H1 (cell line): ENCODE results near the gene CAMTA2. TPM values are rescaled to one million over a fixed set of nuclear protein-coding genes. Genes with fewer than 3 reads are reported as not detected.

Source experiments
- CTBP2 ChIP-seq: IDR thresholded peaks from 2 replicates; pipeline ENCODE4 v1.7.0; 2011; ENCODE audit warnings: borderline replicate concordance, mild to moderate bottlenecking, moderate library complexity, mixed read lengths, low read length; ENCODE audit not compliant: insufficient read depth, insufficient read length
- CTCF ChIP-seq, 3 experiments: IDR thresholded peaks; 1 replicate in 2 of 3; 2 replicates in 1 of 3; pipeline versions ENCODE4 v1.5.1 to v1.6.1; 2011; ENCODE audit warnings: low read length in 3 of 3, mild to moderate bottlenecking in 3 of 3, inconsistent platforms in 2 of 3, low read depth in 1 of 3, moderate library complexity in 1 of 3; ENCODE audit not compliant: insufficient read depth in 1 of 3; ENCODE audit errors: control extremely low read depth in 1 of 3
- POLR2A ChIP-seq, 2 experiments: IDR thresholded peaks; 1 replicate in 1 of 2; 2 replicates in 1 of 2; pipeline ENCODE4 v1.6.1; 2011; ENCODE audit warnings: low read depth in 2 of 2, low read length in 2 of 2, mild to moderate bottlenecking in 2 of 2; ENCODE audit errors: control extremely low read depth in 1 of 2
- RAD21 ChIP-seq, 2 experiments: IDR thresholded peaks in 1 of 2; conservative IDR thresholded peaks in 1 of 2; 2 replicates each; pipeline ENCODE4 v1.6.1; 2011; ENCODE audit warnings: low read depth in 2 of 2, low read length in 2 of 2, improper control_type of control experiment in 1 of 2, inconsistent platforms in 1 of 2, mild to moderate bottlenecking in 1 of 2, moderate library complexity in 1 of 2
- SP1 ChIP-seq: IDR thresholded peaks from 2 replicates; pipeline ENCODE4 v1.6.1; 2011; ENCODE audit warnings: low read depth, low read length
- TCF12 ChIP-seq: IDR thresholded peaks from 2 replicates; pipeline ENCODE4 v1.6.1; 2011; ENCODE audit warnings: low read depth, mild to moderate bottlenecking, low read length
- polyA plus RNA-seq, 7 experiments: library from polyadenylated mRNA; depleted of rRNA in 3 of 7; stranded (reverse) in 5 of 7; unstranded in 2 of 7; fragments of >200 nt in 5 of 7; fragments of 200-250 nt in 2 of 7; gene quantifications; 1 replicate in 5 of 7; 2 replicates in 1 of 7; 4 replicates in 1 of 7; pipeline versions ENCODE4 v1.2.1 to v1.2.3, GENCODE V29; 2011 to 2013; ENCODE audit warnings: missing spikeins in 2 of 7, mixed read lengths in 2 of 7
- total RNA-seq: library from RNA; stranded (reverse); fragmentation: NEBNext Ultra II Directional; extraction: Animal tissue kit (Norgen Biotek cat#: 25700); gene quantifications from 2 replicates; pipeline ENCODE4 v1.2.1, GENCODE V29; 2021

Gene CAMTA2
- total and polyA plus RNA-seq, 2 of the 8 experiments (the other 6 are each of a cell fraction or from before 2014, with no cell fraction given): 5.5 to 12.0 TPM

- TF ChIP-seq CTCF (IDR thresholded peaks at IDR 0.05; ENCODE audit: control extremely low read depth in 1 of 3, insufficient read depth in 1 of 3, low read depth in 1 of 3, low read length in 3 of 3) (peak; percentile 39 to 50 (median 50)), RAD21 (IDR thresholded peaks at IDR 0.05 in 1 of 2, conservative IDR thresholded peaks at IDR 0.05 in 1 of 2; ENCODE audit: low read depth in 2 of 2, low read length in 2 of 2) (peak; percentile 52 to 67), POLR2A (IDR thresholded peaks at IDR 0.05; ENCODE audit: control extremely low read depth in 1 of 2, low read depth in 2 of 2, low read length in 2 of 2) (no peak), TCF12 (no peak), SP1 (no peak), CTBP2 (no peak)
- TF ChIP-seq, all 59 proteins: peak for 4
Measured at GRCh38 chr17:5019475-5019956, 32.0 kb upstream of the CAMTA2 start (continued).
